Measurements from ENCODE around the gene FGF8.

DNA sequence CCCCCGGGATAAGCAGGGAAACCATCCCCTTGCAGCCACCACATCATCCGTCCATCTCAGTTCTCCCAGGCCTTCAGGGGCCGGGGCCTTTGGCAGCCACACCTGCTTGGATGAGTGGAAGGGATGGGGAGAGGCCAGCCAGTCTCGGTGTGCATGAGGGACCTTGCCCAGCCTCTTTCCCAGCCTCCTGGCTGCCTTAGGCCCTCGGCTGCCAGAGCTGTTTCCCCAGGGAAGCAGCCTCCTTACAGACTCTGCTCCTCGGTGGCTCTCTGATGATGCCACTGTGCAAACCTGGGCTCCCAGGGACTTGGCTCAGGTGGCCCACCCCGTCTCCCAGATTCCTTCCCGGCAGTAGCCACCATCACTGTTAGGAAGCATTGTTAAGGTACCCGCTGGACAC is 14.7 kb downstream of the FGF8 start:
- TF ChIP-seq, protein P1, sequence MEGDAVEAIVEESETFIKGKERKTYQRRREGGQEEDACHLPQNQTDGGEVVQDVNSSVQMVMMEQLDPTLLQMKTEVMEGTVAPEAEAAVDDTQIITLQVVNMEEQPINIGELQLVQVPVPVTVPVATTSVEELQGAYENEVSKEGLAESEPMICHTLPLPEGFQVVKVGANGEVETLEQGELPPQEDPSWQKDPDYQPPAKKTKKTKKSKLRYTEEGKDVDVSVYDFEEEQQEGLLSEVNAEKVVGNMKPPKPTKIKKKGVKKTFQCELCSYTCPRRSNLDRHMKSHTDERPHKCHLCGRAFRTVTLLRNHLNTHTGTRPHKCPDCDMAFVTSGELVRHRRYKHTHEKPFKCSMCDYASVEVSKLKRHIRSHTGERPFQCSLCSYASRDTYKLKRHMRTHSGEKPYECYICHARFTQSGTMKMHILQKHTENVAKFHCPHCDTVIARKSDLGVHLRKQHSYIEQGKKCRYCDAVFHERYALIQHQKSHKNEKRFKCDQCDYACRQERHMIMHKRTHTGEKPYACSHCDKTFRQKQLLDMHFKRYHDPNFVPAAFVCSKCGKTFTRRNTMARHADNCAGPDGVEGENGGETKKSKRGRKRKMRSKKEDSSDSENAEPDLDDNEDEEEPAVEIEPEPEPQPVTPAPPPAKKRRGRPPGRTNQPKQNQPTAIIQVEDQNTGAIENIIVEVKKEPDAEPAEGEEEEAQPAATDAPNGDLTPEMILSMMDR (conservative IDR thresholded peaks at IDR 0.05): no peak
- no peak for TF ChIP-seq EZH2 (IDR thresholded peaks at IDR 0.05; ENCODE audit: low read depth)
